Parathyroid adenoma (tissue), 2 donors: ENCODE data around the gene RNF13.
A peak's percentile ranks its signal among the peaks of the same experiment; 100 is the strongest.

Source experiments
- H2AFZ ChIP-seq: fragments of 300-600 bp; sonication (generic); one replicate; pipeline ENCODE4 v1.7.0; 2017; ENCODE audit warnings: antibody characterized with exemption, mild to moderate bottlenecking
- H3K27ac ChIP-seq: fragments of 300-600 bp; sonication (generic); one replicate; pipeline ENCODE4 v1.7.0; 2017
- H3K27me3 ChIP-seq: fragments of 300-600 bp; sonication (generic); one replicate; pipeline ENCODE4 v1.7.0; 2017; ENCODE audit warnings: low read length; ENCODE audit not compliant: control insufficient read depth, insufficient read depth
- H3K36me3 ChIP-seq: fragments of 300-600 bp; sonication (generic); one replicate; pipeline ENCODE4 v1.7.0; 2017; ENCODE audit warnings: low read length; ENCODE audit not compliant: control insufficient read depth, insufficient read depth
- H3K4me1 ChIP-seq: fragments of 300-600 bp; sonication (generic); one replicate; pipeline ENCODE4 v1.7.0; 2017; ENCODE audit warnings: control low read depth
- H3K4me2 ChIP-seq: fragments of 300-600 bp; sonication (generic); one replicate; pipeline ENCODE4 v1.7.0; 2017; ENCODE audit warnings: low read length
- H3K4me3 ChIP-seq: fragments of 300-600 bp; sonication (generic); one replicate; pipeline ENCODE4 v1.7.0; 2017; ENCODE audit warnings: low read depth, low read length
- H3K79me2 ChIP-seq: fragments of 300-600 bp; sonication (generic); one replicate; pipeline ENCODE4 v1.7.0; 2017; ENCODE audit warnings: control low read depth
- H3K9ac ChIP-seq: fragments of 300-600 bp; sonication (generic); one replicate; pipeline ENCODE4 v1.7.0; 2017; ENCODE audit warnings: mild to moderate bottlenecking
- H3K9me3 ChIP-seq: fragments of 300-600 bp; sonication (generic); one replicate; pipeline ENCODE4 v1.7.0; 2017; ENCODE audit warnings: low read length; ENCODE audit not compliant: control insufficient read depth
- TF ChIP-seq, protein P1 (sequence below): fragments of 300-600 bp; sonication (generic); IDR thresholded peaks from one replicate; pipeline ENCODE4 v1.7.0; 2017; ENCODE audit warnings: antibody characterized with exemption, mild to moderate bottlenecking
- donor health status: primary hyperparathyroidism.

The RNF13 gene

DNA sequence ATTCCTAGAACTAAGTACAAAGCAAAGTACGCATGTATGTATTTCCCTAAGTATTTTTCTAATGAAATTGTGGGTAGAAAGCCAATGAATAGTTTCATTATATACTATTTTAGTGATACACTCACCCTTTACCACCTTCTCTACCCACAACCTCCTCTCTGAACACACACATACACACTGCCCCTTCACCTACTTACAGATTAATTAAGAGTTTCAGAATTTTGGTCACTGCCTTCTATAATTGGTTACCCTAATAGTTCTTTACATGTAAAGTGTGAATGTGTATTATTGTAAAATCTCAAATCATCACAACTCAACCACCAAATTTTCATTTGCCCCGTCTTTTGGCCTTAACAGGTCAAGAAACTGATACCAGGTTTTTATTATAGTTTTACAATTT is 150.5 kb downstream of the RNF13 start:
- Histone ChIP-seq H2AFZ (no peak overlapping the region), H3K9ac (no peak overlapping the region), H3K9me3 (no peaks in the 10 kb centered on the region), H3K36me3 (no peaks in the 10 kb centered on the region), H3K27me3 (no peaks in the 10 kb centered on the region), H3K79me2 (peaks cover 13% of the 10 kb centered on the region), H3K4me1 (no peaks in the 10 kb centered on the region), H3K4me3 (no peak overlapping the region), H3K27ac (no peak overlapping the region), H3K4me2 (no peak overlapping the region)
- TF ChIP-seq, protein P1, sequence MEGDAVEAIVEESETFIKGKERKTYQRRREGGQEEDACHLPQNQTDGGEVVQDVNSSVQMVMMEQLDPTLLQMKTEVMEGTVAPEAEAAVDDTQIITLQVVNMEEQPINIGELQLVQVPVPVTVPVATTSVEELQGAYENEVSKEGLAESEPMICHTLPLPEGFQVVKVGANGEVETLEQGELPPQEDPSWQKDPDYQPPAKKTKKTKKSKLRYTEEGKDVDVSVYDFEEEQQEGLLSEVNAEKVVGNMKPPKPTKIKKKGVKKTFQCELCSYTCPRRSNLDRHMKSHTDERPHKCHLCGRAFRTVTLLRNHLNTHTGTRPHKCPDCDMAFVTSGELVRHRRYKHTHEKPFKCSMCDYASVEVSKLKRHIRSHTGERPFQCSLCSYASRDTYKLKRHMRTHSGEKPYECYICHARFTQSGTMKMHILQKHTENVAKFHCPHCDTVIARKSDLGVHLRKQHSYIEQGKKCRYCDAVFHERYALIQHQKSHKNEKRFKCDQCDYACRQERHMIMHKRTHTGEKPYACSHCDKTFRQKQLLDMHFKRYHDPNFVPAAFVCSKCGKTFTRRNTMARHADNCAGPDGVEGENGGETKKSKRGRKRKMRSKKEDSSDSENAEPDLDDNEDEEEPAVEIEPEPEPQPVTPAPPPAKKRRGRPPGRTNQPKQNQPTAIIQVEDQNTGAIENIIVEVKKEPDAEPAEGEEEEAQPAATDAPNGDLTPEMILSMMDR = no peak

DNA sequence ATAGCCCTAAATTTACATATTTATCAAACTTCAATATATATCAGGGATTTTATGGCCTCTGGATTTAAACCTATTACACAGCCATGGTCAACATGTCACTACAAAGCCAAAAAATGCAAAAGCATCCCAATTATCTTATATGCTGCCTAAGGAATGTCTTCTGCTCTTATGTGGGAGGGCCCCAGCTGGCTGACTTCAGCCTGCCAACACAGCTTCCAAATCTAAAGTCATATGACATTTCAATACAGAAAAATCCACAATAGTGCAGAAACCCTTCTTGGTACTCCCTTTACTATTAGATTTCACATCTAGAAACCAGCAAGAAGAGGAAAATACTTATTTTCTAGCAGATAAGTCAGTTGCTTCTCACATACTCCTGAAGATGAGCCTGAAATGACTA is 151.3 kb downstream of the RNF13 start:
- H2AFZ ChIP-seq = no peak overlapping the region
- no peaks in the 10 kb centered on the region for H3K9me3 ChIP-seq
- no peak overlapping the region for H3K27ac ChIP-seq
- H3K9ac ChIP-seq = no peak overlapping the region
- no peaks in the 10 kb centered on the region for H3K36me3 ChIP-seq
- no peak overlapping the region for H3K4me3 ChIP-seq
- H3K27me3 ChIP-seq = no peaks in the 10 kb centered on the region
- H3K4me2 ChIP-seq = no peak overlapping the region
- TF ChIP-seq, protein P1 = no peak
- H3K4me1 ChIP-seq = no peaks in the 10 kb centered on the region
- peaks cover 13% of the 10 kb centered on the region for H3K79me2 ChIP-seq

DNA sequence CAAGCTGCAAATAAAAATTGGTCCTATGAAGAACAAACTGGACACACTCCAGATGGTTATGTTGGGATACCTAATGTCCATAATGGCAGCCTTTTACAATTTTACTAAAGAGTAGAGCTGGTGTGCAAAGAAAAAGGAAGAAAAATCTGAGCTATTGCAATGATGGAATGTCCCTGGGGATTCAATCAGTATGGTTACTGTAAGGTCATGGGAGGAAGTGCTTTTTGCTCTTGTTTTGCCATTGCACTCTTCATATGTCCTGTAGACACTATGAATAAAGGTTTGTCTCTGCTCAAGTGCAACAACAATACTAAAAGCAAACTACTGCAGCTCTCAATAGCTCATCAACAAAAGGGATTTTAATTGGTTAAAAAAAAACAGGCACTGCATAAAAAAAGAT is 152.3 kb downstream of the RNF13 start:
- H3K27me3 ChIP-seq = no peaks in the 10 kb centered on the region
- no peak overlapping the region for H2AFZ ChIP-seq
- no peaks in the 10 kb centered on the region for H3K36me3 ChIP-seq
- no peak overlapping the region for H3K4me3 ChIP-seq
- no peak overlapping the region for H3K27ac ChIP-seq
- no peak overlapping the region for H3K9ac ChIP-seq
- no peak overlapping the region for H3K4me2 ChIP-seq
- TF ChIP-seq, protein P1 = no peak
- no peaks in the 10 kb centered on the region for H3K9me3 ChIP-seq
- H3K79me2 ChIP-seq = peaks cover 13% of the 10 kb centered on the region
- H3K4me1 ChIP-seq = no peaks in the 10 kb centered on the region

DNA sequence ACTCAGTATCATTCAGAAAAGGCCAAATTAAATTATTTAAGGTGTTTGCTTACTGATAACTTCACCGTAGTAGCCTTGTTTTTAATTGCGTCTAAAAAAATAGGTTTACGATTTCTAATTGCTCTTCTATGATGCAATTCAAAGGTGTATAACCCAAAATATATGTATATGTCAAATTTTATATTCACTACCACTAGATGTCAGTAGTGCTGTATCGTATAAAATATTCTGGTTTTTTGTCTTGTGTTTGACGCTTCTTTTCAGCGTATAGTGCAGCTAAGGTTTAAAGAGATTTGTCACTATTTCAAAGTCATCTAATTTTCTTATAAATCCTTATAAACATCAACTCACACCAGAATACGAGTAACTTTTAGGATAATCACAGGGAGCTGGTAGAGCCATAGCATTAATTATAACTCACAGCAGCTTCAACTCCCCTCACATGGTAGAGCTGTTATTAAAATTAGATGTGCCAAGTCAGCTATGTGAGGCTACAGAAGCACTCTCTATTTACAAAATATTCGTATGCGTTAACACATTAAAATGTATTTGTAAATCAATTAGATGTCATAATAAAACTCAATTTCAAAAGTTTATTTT is 154.2 kb downstream of the RNF13 start:
- Histone ChIP-seq H3K27ac (no peak overlapping the region), H2AFZ (no peak overlapping the region), H3K36me3 (no peaks in the 10 kb centered on the region), H3K79me2 (peaks cover 13% of the 10 kb centered on the region), H3K4me2 (no peak overlapping the region), H3K4me3 (no peak overlapping the region), H3K9ac (no peak overlapping the region), H3K27me3 (no peaks in the 10 kb centered on the region), H3K9me3 (no peaks in the 10 kb centered on the region), H3K4me1 (no peaks in the 10 kb centered on the region)
- TF ChIP-seq, protein P1 = peak; percentile 70

DNA sequence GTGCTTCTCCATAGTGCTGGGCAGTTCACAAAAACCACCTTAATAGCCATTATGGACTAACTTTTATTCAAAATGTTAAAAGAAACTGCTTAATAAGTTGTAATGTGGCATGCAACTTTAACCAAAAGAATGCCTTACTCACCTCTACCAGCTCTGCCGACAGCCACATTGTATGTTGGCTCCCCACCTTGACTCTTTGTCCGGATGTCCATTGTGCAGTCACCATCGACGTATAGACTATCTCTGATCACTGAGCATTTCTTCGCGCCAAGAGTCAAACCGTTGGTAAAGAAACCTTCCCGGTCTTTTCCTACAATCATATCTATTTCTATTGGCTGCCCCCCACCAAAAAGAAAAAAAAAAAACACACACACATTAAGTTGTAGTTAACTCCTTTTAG is 155.2 kb downstream of the RNF13 start:
- no peak overlapping the region for H3K4me3 ChIP-seq
- H3K27ac ChIP-seq = no peak overlapping the region
- no peak overlapping the region for H3K4me2 ChIP-seq

More for the DNA sequence above, 155.2 kb downstream of the RNF13 start:
- Histone ChIP-seq H3K9me3 (no peaks in the 10 kb centered on the region), H2AFZ (no peak overlapping the region), H3K4me1 (no peaks in the 10 kb centered on the region), H3K9ac (no peak overlapping the region), H3K27me3 (no peaks in the 10 kb centered on the region), H3K79me2 (peaks cover 13% of the 10 kb centered on the region), H3K36me3 (no peaks in the 10 kb centered on the region)
- TF ChIP-seq, protein P1 = no peak
